CD8-positive, alpha-beta memory T cell (primary cell): ENCODE results near the gene UNC119. TPM values are rescaled to one million over a fixed set of nuclear protein-coding genes. Genes with fewer than 3 reads are reported as not detected.

ENCODE experiments used
- CTCF ChIA-PET: fragments of 350-600 bp; sonication (Branson Sonifier 250); formaldehyde crosslinking; loops from one replicate; lab custom pipeline; 2021; ENCODE audit warnings: antibody characterized with exemption; lab: Charles Lee
- POLR2A ChIA-PET: fragments of 350-600 bp; sonication (Branson Sonifier 250); formaldehyde crosslinking; loops from one replicate; lab custom pipeline; 2021; ENCODE audit warnings: antibody characterized with exemption; lab: Charles Lee
- DNase-seq, 5 donors: peaks; one replicate each; pipeline versions ENCODE4 v3.0.0 to v3.0.0-alpha.2; 2020 to 2022; ENCODE audit warnings: mixed read lengths in 1 of 5
- H3K27ac ChIP-seq: one replicate; pipeline ENCODE4 v1.7.0; 2013; ENCODE audit warnings: low read depth, mild to moderate bottlenecking, low read length, moderate library complexity
- H3K27me3 ChIP-seq: 2 replicates; pipeline ENCODE4 v1.7.0; 2013; ENCODE audit warnings: low read length, mild to moderate bottlenecking; ENCODE audit not compliant: insufficient read depth, poor library complexity, severe bottlenecking
- H3K36me3 ChIP-seq: 2 replicates; pipeline ENCODE4 v1.7.0; 2013; ENCODE audit warnings: mild to moderate bottlenecking, low read length, moderate library complexity; ENCODE audit not compliant: insufficient read depth
- H3K4me1 ChIP-seq: 2 replicates; pipeline ENCODE4 v1.7.0; 2013; ENCODE audit warnings: mild to moderate bottlenecking, low read length, moderate library complexity; ENCODE audit not compliant: insufficient read depth
- H3K4me3 ChIP-seq: 2 replicates; pipeline ENCODE4 v1.7.0; 2013; ENCODE audit warnings: mild to moderate bottlenecking, low read length
- H3K9me3 ChIP-seq: 2 replicates; pipeline ENCODE4 v1.7.0; 2013; ENCODE audit warnings: mild to moderate bottlenecking, low read length
- H3K27ac Mint-ChIP-seq, 8 donors: one replicate each; pipeline ENCODE4 v1.8.0; 2020 to 2021; ENCODE audit warnings: mixed read lengths in 8 of 8, mild to moderate bottlenecking in 6 of 8, inconsistent platforms in 3 of 8, moderate library complexity in 3 of 8
- H3K27me3 Mint-ChIP-seq, 2 donors: one replicate each; pipeline ENCODE4 v1.8.0; 2020 to 2021; ENCODE audit warnings: mixed read lengths in 2 of 2, mild to moderate bottlenecking in 1 of 2, moderate library complexity in 1 of 2
- H3K36me3 Mint-ChIP-seq, 3 donors: one replicate each; pipeline ENCODE4 v1.8.0; 2020 to 2021; ENCODE audit warnings: mixed read lengths in 3 of 3, inconsistent platforms in 1 of 3, mild to moderate bottlenecking in 1 of 3
- H3K4me1 Mint-ChIP-seq, 3 donors: one replicate each; pipeline ENCODE4 v1.8.0; 2020 to 2021; ENCODE audit warnings: mixed read lengths in 3 of 3, inconsistent platforms in 1 of 3, mild to moderate bottlenecking in 1 of 3
- H3K4me3 Mint-ChIP-seq, 7 donors: one replicate each; pipeline ENCODE4 v1.8.0; 2020 to 2021; ENCODE audit warnings: mixed read lengths in 7 of 7, mild to moderate bottlenecking in 6 of 7, moderate library complexity in 4 of 7, inconsistent platforms in 2 of 7
- H3K9me3 Mint-ChIP-seq, 5 donors: one replicate each; pipeline ENCODE4 v1.8.0; 2020 to 2022; ENCODE audit warnings: mixed read lengths in 5 of 5, mild to moderate bottlenecking in 3 of 5, moderate library complexity in 2 of 5, inconsistent platforms in 1 of 5
- polyA plus RNA-seq: library from polyadenylated mRNA; unstranded; fragments of 300-500 nt; fragmentation: Illumina TruSeq; gene quantifications from one replicate; pipeline ENCODE4 v1.2.3, GENCODE V29; 2021
- total RNA-seq, 2 experiments: library from RNA; stranded (reverse); gene quantifications; one replicate each; pipeline ENCODE4 v1.2.3, GENCODE V29; 2021

Gene UNC119
- total and polyA plus RNA-seq, 3 experiments from 2014 or later, result 21.9 to 29.1 (median 28.9) TPM

- H3K4me1 ChIP-seq, result no peaks in the 10 kb centered on the region
- H3K27me3 Mint-ChIP-seq, result peaks cover 7 to 37% of the 10 kb centered on the region in 2 donors
- no peak overlapping the region for H3K4me3 ChIP-seq
- H3K4me1 Mint-ChIP-seq, result no peaks in the 10 kb centered on the region
- H3K27ac Mint-ChIP-seq, result no peak overlapping the region
- DNase-seq, result no peak
- no peaks in the 10 kb centered on the region for H3K9me3 Mint-ChIP-seq
- no peaks in the 10 kb centered on the region for H3K36me3 Mint-ChIP-seq
- no peaks in the 10 kb centered on the region for H3K9me3 ChIP-seq
- H3K27ac ChIP-seq, result no peak overlapping the region
- H3K4me3 Mint-ChIP-seq, result no peak overlapping the region
- H3K27me3 ChIP-seq, result no peaks in the 10 kb centered on the region
- ChIA-PET POLR2A (no interaction called here), CTCF (no interaction called here)
- no peaks in the 10 kb centered on the region for H3K36me3 ChIP-seq
Observed at GRCh38 chr17:28515518-28515917, 36.9 kb downstream of the UNC119 start.

- CTCF ChIA-PET, result no interaction called here
- no peaks in the 10 kb centered on the region for H3K4me1 Mint-ChIP-seq
- DNase-seq, result no peak
- Histone ChIP-seq H3K27ac (no peak overlapping the region), H3K4me1 (no peaks in the 10 kb centered on the region), H3K36me3 (no peaks in the 10 kb centered on the region), H3K9me3 (no peaks in the 10 kb centered on the region), H3K4me3 (no peak overlapping the region), H3K27me3 (no peaks in the 10 kb centered on the region)
- no peak overlapping the region for H3K4me3 Mint-ChIP-seq
- POLR2A ChIA-PET, result no interaction called here
- no peaks in the 10 kb centered on the region for H3K36me3 Mint-ChIP-seq
- H3K9me3 Mint-ChIP-seq, result no peaks in the 10 kb centered on the region
- H3K27me3 Mint-ChIP-seq, result peaks cover 12 to 46% of the 10 kb centered on the region in 2 donors
- H3K27ac Mint-ChIP-seq, result no peak overlapping the region
Observed at GRCh38 chr17:28514561-28515002, 37.8 kb downstream of the UNC119 start.

GRCh38 chr17:28513476-28513875 lies 38.9 kb downstream of the UNC119 start:
- Mint-ChIP-seq H3K36me3 (no peaks in the 10 kb centered on the region), H3K27ac (no peak overlapping the region), H3K27me3 (peaks cover 14 to 46% of the 10 kb centered on the region in 2 donors), H3K4me3 (no peak overlapping the region), H3K4me1 (no peaks in the 10 kb centered on the region), H3K9me3 (no peaks in the 10 kb centered on the region)
- ChIA-PET CTCF (no interaction called here), POLR2A (no interaction called here)
- H3K4me3 ChIP-seq, result no peak overlapping the region
- H3K36me3 ChIP-seq, result no peaks in the 10 kb centered on the region
- H3K4me1 ChIP-seq, result no peaks in the 10 kb centered on the region
- H3K9me3 ChIP-seq, result no peaks in the 10 kb centered on the region
- H3K27ac ChIP-seq, result no peak overlapping the region
- peaks cover 5% of the 10 kb centered on the region for H3K27me3 ChIP-seq
- no peak for DNase-seq

GRCh38 chr17:28511858-28512461 lies 40.5 kb downstream of the UNC119 start:
- Mint-ChIP-seq H3K36me3 (no peaks in the 10 kb centered on the region), H3K4me1 (no peaks in the 10 kb centered on the region), H3K4me3 (no peak overlapping the region), H3K27me3 (peaks cover 19 to 49% of the 10 kb centered on the region in 2 donors), H3K27ac (no peak overlapping the region), H3K9me3 (no peaks in the 10 kb centered on the region)
- no peaks in the 10 kb centered on the region for H3K4me1 ChIP-seq
- no peak overlapping the region for H3K4me3 ChIP-seq
- no peak overlapping the region for H3K27ac ChIP-seq
- no peak for DNase-seq
- H3K27me3 ChIP-seq, result peaks cover 5% of the 10 kb centered on the region
- CTCF ChIA-PET, result no interaction called here
- H3K36me3 ChIP-seq, result no peaks in the 10 kb centered on the region
- H3K9me3 ChIP-seq, result no peaks in the 10 kb centered on the region
- POLR2A ChIA-PET, result no interaction called here

- H3K27me3 ChIP-seq, result peaks cover 5% of the 10 kb centered on the region
- Mint-ChIP-seq H3K27ac (no peak overlapping the region), H3K27me3 (peaks cover 22 to 61% of the 10 kb centered on the region in 2 donors), H3K4me1 (no peaks in the 10 kb centered on the region), H3K9me3 (no peaks in the 10 kb centered on the region), H3K4me3 (no peak overlapping the region), H3K36me3 (no peaks in the 10 kb centered on the region)
- H3K4me1 ChIP-seq, result no peaks in the 10 kb centered on the region
- H3K36me3 ChIP-seq, result no peaks in the 10 kb centered on the region
- ChIA-PET POLR2A (no interaction called here), CTCF (no interaction called here)
- no peak overlapping the region for H3K4me3 ChIP-seq
- H3K27ac ChIP-seq, result no peak overlapping the region
- no peak for DNase-seq
- no peaks in the 10 kb centered on the region for H3K9me3 ChIP-seq
Observed at GRCh38 chr17:28509789-28510188, 42.6 kb downstream of the UNC119 start.

- ChIA-PET POLR2A (no interaction called here), CTCF (no interaction called here)
- peaks cover 19 to 55% of the 10 kb centered on the region in 2 donors for H3K27me3 Mint-ChIP-seq
- Histone ChIP-seq H3K36me3 (no peaks in the 10 kb centered on the region), H3K4me3 (no peak overlapping the region), H3K27me3 (peaks cover 5% of the 10 kb centered on the region), H3K4me1 (no peaks in the 10 kb centered on the region), H3K27ac (no peak overlapping the region), H3K9me3 (no peaks in the 10 kb centered on the region)
- DNase-seq, result no peak
- no peaks in the 10 kb centered on the region for H3K4me1 Mint-ChIP-seq
- H3K9me3 Mint-ChIP-seq, result no peaks in the 10 kb centered on the region
- H3K27ac Mint-ChIP-seq, result no peak overlapping the region
- no peak overlapping the region for H3K4me3 Mint-ChIP-seq
- H3K36me3 Mint-ChIP-seq, result no peaks in the 10 kb centered on the region
Observed at GRCh38 chr17:28508211-28508724, 44.2 kb downstream of the UNC119 start.

- no peak for DNase-seq
- Histone ChIP-seq H3K9me3 (no peaks in the 10 kb centered on the region), H3K27ac (no peak overlapping the region), H3K36me3 (no peaks in the 10 kb centered on the region), H3K4me3 (no peak overlapping the region), H3K4me1 (no peaks in the 10 kb centered on the region), H3K27me3 (peaks cover 5% of the 10 kb centered on the region)
- H3K4me1 Mint-ChIP-seq, result no peaks in the 10 kb centered on the region
- no peaks in the 10 kb centered on the region for H3K9me3 Mint-ChIP-seq
- POLR2A ChIA-PET, result no interaction called here
- no peaks in the 10 kb centered on the region for H3K36me3 Mint-ChIP-seq
- H3K27me3 Mint-ChIP-seq, result peaks cover 18 to 51% of the 10 kb centered on the region in 2 donors
- H3K27ac Mint-ChIP-seq, result no peak overlapping the region
- CTCF ChIA-PET, result no interaction called here
- H3K4me3 Mint-ChIP-seq, result no peak overlapping the region
Observed at GRCh38 chr17:28507567-28508203, 44.7 kb downstream of the UNC119 start.

GRCh38 chr17:28506763-28507487 lies 45.5 kb downstream of the UNC119 start:
- H3K9me3 ChIP-seq, result no peaks in the 10 kb centered on the region
- H3K27me3 ChIP-seq, result peaks cover 5% of the 10 kb centered on the region

More at GRCh38 chr17:28506763-28507487, 45.5 kb downstream of the UNC119 start:
- Histone ChIP-seq H3K36me3 (no peaks in the 10 kb centered on the region), H3K4me1 (no peaks in the 10 kb centered on the region), H3K27ac (no peak overlapping the region), H3K4me3 (no peak overlapping the region)
- CTCF ChIA-PET, result no interaction called here
- no peaks in the 10 kb centered on the region for H3K36me3 Mint-ChIP-seq
- no peak for DNase-seq
- no peaks in the 10 kb centered on the region for H3K4me1 Mint-ChIP-seq
- no peak overlapping the region for H3K27ac Mint-ChIP-seq
- H3K4me3 Mint-ChIP-seq, result no peak overlapping the region
- POLR2A ChIA-PET, result no interaction called here
- H3K9me3 Mint-ChIP-seq, result no peaks in the 10 kb centered on the region
- peaks cover 18 to 44% of the 10 kb centered on the region in 2 donors for H3K27me3 Mint-ChIP-seq
